ENCODE results near the gene LRRTM3. TPM values are rescaled to one million over a fixed set of nuclear protein-coding genes. Genes with fewer than 3 reads are reported as not detected.

The LRRTM3 gene
- polyA plus RNA-seq (2012; ENCODE audit: missing spikeins), result not detected

- DNase-seq (ENCODE audit: insufficient read length) (peak; percentile 11), FAIRE-seq (peak; percentile 85)
- TF ChIP-seq TAF1 (IDR thresholded peaks at IDR 0.05; ENCODE audit: borderline replicate concordance, low read depth, low read length) (no peak), POLR2AphosphoS5 (IDR thresholded peaks at IDR 0.05; ENCODE audit: low read depth, low read length) (no peak), POLR2A (IDR thresholded peaks at IDR 0.05; ENCODE audit: low read depth, low read length) (no peak)
These were observed at the start of gene LRRTM3 for GRCh38 chr10:66925896-66926715. TSS of gene LRRTM3 (plus strand) at chr10:66926036.

- no peak for FAIRE-seq
- DNase-seq (ENCODE audit: insufficient read length), result no peak
- TF ChIP-seq TAF1 (IDR thresholded peaks at IDR 0.05; ENCODE audit: borderline replicate concordance, low read depth, low read length), result no peak
- TF ChIP-seq POLR2AphosphoS5 (IDR thresholded peaks at IDR 0.05; ENCODE audit: low read depth, low read length), result no peak
- no peak for TF ChIP-seq POLR2A (IDR thresholded peaks at IDR 0.05; ENCODE audit: low read depth, low read length)
These were observed 48.5 kb upstream of the LRRTM3 start for GRCh38 chr10:66877361-66877760.

GRCh38 chr10:66880292-66880691 is 45.5 kb upstream of the LRRTM3 start:
- DNase-seq (ENCODE audit: insufficient read length) (no peak), FAIRE-seq (no peak)
- TF ChIP-seq TAF1 (IDR thresholded peaks at IDR 0.05; ENCODE audit: borderline replicate concordance, low read depth, low read length) (no peak), POLR2AphosphoS5 (IDR thresholded peaks at IDR 0.05; ENCODE audit: low read depth, low read length) (no peak), POLR2A (IDR thresholded peaks at IDR 0.05; ENCODE audit: low read depth, low read length) (no peak)

- DNase-seq (ENCODE audit: insufficient read length) (no peak), FAIRE-seq (no peak)
- no peak for TF ChIP-seq TAF1 (IDR thresholded peaks at IDR 0.05; ENCODE audit: borderline replicate concordance, low read depth, low read length)
- no peak for TF ChIP-seq POLR2A (IDR thresholded peaks at IDR 0.05; ENCODE audit: low read depth, low read length)
These were observed 45.0 kb upstream of the LRRTM3 start for GRCh38 chr10:66880826-66881225.

- no peak for TF ChIP-seq POLR2A (IDR thresholded peaks at IDR 0.05; ENCODE audit: low read depth, low read length)
- TF ChIP-seq TAF1 (IDR thresholded peaks at IDR 0.05; ENCODE audit: borderline replicate concordance, low read depth, low read length), result no peak
- TF ChIP-seq POLR2AphosphoS5 (IDR thresholded peaks at IDR 0.05; ENCODE audit: low read depth, low read length), result no peak
- DNase-seq (ENCODE audit: insufficient read length), result no peak
- no peak for FAIRE-seq
These were observed 44.0 kb upstream of the LRRTM3 start for GRCh38 chr10:66881814-66882213.

GRCh38 chr10:66882271-66882670 is 43.6 kb upstream of the LRRTM3 start:
- DNase-seq (ENCODE audit: insufficient read length), result no peak
- TF ChIP-seq POLR2A (IDR thresholded peaks at IDR 0.05; ENCODE audit: low read depth, low read length) (no peak), POLR2AphosphoS5 (IDR thresholded peaks at IDR 0.05; ENCODE audit: low read depth, low read length) (no peak), TAF1 (IDR thresholded peaks at IDR 0.05; ENCODE audit: borderline replicate concordance, low read depth, low read length) (no peak)
- no peak for FAIRE-seq

GRCh38 chr10:66886848-66887247 is 39.0 kb upstream of the LRRTM3 start:
- TF ChIP-seq TAF1 (IDR thresholded peaks at IDR 0.05; ENCODE audit: borderline replicate concordance, low read depth, low read length), result no peak
- no peak for TF ChIP-seq POLR2A (IDR thresholded peaks at IDR 0.05; ENCODE audit: low read depth, low read length)
- no peak for TF ChIP-seq POLR2AphosphoS5 (IDR thresholded peaks at IDR 0.05; ENCODE audit: low read depth, low read length)
- FAIRE-seq, result no peak
- DNase-seq (ENCODE audit: insufficient read length), result no peak

GRCh38 chr10:66888237-66888636 is 37.6 kb upstream of the LRRTM3 start:
- TF ChIP-seq POLR2AphosphoS5 (IDR thresholded peaks at IDR 0.05; ENCODE audit: low read depth, low read length) (no peak), POLR2A (IDR thresholded peaks at IDR 0.05; ENCODE audit: low read depth, low read length) (no peak), TAF1 (IDR thresholded peaks at IDR 0.05; ENCODE audit: borderline replicate concordance, low read depth, low read length) (no peak)
- no peak for DNase-seq (ENCODE audit: insufficient read length)
- no peak for FAIRE-seq

GRCh38 chr10:66892871-66893270 is 33.0 kb upstream of the LRRTM3 start:
- no peak for DNase-seq (ENCODE audit: insufficient read length)
- TF ChIP-seq POLR2AphosphoS5 (IDR thresholded peaks at IDR 0.05; ENCODE audit: low read depth, low read length) (no peak), TAF1 (IDR thresholded peaks at IDR 0.05; ENCODE audit: borderline replicate concordance, low read depth, low read length) (no peak), POLR2A (IDR thresholded peaks at IDR 0.05; ENCODE audit: low read depth, low read length) (no peak)
- no peak for FAIRE-seq

- no peak for TF ChIP-seq TAF1 (IDR thresholded peaks at IDR 0.05; ENCODE audit: borderline replicate concordance, low read depth, low read length)
- no peak for TF ChIP-seq POLR2A (IDR thresholded peaks at IDR 0.05; ENCODE audit: low read depth, low read length)
- TF ChIP-seq POLR2AphosphoS5 (IDR thresholded peaks at IDR 0.05; ENCODE audit: low read depth, low read length), result no peak
- FAIRE-seq, result no peak
These were observed 15.2 kb upstream of the LRRTM3 start for GRCh38 chr10:66910671-66911070.

GRCh38 chr10:66916030-66916429 is 9.8 kb upstream of the LRRTM3 start:
- TF ChIP-seq POLR2A (IDR thresholded peaks at IDR 0.05; ENCODE audit: low read depth, low read length), result no peak
- no peak for TF ChIP-seq POLR2AphosphoS5 (IDR thresholded peaks at IDR 0.05; ENCODE audit: low read depth, low read length)
- no peak for TF ChIP-seq TAF1 (IDR thresholded peaks at IDR 0.05; ENCODE audit: borderline replicate concordance, low read depth, low read length)
- FAIRE-seq (no peak), DNase-seq (ENCODE audit: insufficient read length) (no peak)

More at GRCh38 chr10:66910671-66911070, 15.2 kb upstream of the LRRTM3 start:
- no peak for DNase-seq (ENCODE audit: insufficient read length)

GRCh38 chr10:66917104-66917503 is 8.7 kb upstream of the LRRTM3 start:
- no peak for FAIRE-seq
- no peak for DNase-seq (ENCODE audit: insufficient read length)
- TF ChIP-seq POLR2A (IDR thresholded peaks at IDR 0.05; ENCODE audit: low read depth, low read length) (no peak), TAF1 (IDR thresholded peaks at IDR 0.05; ENCODE audit: borderline replicate concordance, low read depth, low read length) (no peak), POLR2AphosphoS5 (IDR thresholded peaks at IDR 0.05; ENCODE audit: low read depth, low read length) (no peak)

Measured in GM12892 (cell line).